CD4-positive, alpha-beta T cell treated with Interferon alpha-2 for 1 hour (primary cell): ENCODE data around the gene PLXNA2.

ENCODE experiments used
- DNase-seq, 2 donors: peaks; one replicate each; pipeline ENCODE4 v3.0.0-alpha.2; 2020 to 2022

The PLXNA2 gene

DNA sequence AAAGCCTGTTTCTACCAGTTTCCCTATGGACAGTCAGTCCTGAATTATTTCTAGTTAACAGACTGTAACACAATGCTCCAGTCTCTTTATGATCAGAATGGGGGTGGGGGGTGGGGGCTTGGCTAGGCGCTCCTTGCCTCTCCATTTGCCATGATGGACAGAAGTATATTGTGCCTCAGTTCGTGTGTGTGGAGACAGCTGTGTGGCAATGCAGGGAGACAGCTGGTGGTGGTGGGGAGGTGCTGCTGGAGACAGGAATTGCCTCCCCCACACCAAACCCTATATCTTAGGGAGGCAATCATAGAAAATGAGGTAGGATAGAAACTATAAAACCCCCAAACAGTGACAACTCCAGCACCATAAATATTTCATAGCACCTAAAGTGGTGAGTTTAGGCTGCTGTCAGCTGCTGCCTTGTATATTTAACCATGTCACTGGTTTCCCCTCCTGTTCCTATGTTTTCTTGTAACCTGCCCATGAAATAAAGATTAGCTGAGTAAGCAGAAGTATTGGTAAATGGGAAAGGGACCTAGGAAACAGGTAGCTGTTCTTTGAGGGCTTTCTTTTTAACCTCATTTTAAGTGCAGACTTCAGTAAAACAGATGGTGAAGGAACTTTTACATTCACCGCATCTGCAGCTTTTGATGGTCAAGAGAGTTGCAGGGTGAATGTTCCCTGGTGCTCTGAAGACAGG is 3.4 kb downstream of the PLXNA2 start:
- DNase-seq, result no peak

- no peak for DNase-seq
These were observed 4.5 kb downstream of the PLXNA2 start for GRCh38 chr1:208239473-208240381.

GRCh38 chr1:208238710-208239472 is 5.3 kb downstream of the PLXNA2 start:
- DNase-seq, result peak in 1 of 2 donors; percentile 33

- no peak for DNase-seq
These were observed 6.9 kb downstream of the PLXNA2 start for GRCh38 chr1:208237241-208237640.

- peak in 1 of 2 donors; percentile 10 for DNase-seq
These were observed 8.0 kb downstream of the PLXNA2 start for GRCh38 chr1:208235982-208236761.

- no peak for DNase-seq
These were observed 8.7 kb downstream of the PLXNA2 start for GRCh38 chr1:208235356-208235981.

DNA sequence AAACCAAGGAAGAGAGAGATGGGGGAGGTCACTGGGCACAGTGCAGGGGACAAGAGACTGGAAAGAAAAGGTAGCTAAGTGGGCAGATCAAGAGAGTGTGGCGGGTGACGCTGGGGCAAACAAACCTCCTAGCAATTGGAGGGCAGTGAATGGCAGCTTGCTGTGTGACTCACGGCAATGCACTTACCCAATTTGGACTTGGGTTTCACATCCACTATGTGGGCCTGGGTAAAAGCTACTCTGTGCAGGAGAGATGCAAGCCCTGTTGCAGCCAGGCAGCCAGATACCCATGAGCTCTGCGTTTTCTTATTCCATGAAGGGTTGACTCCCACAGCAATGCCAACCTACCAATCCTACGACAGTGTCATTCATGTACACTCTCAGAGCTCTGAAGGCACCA is 9.5 kb downstream of the PLXNA2 start:
- no peak for DNase-seq

GRCh38 chr1:208233978-208234377 is 10.2 kb downstream of the PLXNA2 start:
- no peak for DNase-seq

- DNase-seq, result no peak
These were observed 10.6 kb downstream of the PLXNA2 start for GRCh38 chr1:208233546-208233945.

- no peak for DNase-seq
These were observed 11.5 kb downstream of the PLXNA2 start for GRCh38 chr1:208232662-208233038.

DNA sequence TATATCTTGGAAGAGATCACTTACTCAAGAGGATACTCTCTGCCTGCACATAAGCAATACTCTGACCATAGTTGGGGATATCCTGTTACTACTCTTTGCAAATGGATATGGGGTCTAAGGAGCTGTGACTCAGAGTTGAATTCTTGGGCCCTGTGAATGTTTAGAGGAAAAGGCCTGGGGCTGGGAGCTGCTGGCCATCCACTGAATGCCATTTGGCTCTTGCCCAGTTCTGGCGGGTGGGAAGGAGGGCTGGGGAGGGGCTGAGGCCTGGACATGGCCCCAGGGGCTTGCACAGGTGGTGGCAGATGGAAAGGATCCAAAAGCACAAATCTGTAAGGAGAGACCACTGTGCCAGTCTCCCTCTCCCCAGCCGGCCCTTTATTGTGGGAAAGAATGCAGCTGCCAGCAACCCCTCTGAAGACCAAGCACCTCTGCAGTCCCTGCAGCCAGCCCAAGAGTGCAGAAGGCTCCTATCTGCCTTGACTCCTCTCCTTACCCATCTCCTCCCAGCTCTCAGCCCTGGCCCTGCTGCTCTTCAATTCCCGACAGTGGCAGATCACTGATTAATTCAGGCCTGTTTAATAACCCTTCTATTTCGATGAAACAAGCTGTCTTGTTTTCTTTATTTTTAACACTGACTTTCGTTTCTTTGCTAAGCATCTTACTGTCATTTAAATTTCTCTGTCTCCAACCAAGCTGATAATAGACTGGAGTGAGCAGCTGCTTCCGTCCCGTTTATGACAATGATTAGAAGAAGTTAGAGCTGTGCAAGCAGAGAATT is 12.1 kb downstream of the PLXNA2 start:
- DNase-seq, result no peak

GRCh38 chr1:208230668-208231529 is 13.3 kb downstream of the PLXNA2 start:
- DNase-seq, result no peak

DNA sequence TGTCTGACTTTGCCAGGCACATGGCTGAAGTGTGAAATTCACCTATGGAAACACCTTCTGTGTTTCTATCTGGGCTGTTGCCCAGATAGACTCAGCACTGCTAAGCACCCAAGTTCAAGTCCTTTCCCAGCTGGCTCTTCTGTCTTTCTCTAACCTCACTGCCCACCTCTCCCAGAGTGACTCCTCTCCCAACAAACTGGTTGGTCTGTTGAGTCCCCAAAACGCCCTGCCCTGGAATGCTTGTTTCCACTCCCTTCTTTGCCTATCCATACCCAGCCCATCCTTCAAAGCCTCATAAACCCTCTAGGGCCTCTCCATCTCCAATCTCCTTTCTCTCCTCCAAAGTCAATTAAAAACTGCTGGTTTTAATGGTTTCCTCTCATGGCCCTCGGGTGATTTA is 15.6 kb downstream of the PLXNA2 start:
- no peak for DNase-seq

GRCh38 chr1:208228026-208228425 is 16.2 kb downstream of the PLXNA2 start:
- no peak for DNase-seq

GRCh38 chr1:208227366-208227765 is 16.8 kb downstream of the PLXNA2 start:
- DNase-seq, result no peak

DNA sequence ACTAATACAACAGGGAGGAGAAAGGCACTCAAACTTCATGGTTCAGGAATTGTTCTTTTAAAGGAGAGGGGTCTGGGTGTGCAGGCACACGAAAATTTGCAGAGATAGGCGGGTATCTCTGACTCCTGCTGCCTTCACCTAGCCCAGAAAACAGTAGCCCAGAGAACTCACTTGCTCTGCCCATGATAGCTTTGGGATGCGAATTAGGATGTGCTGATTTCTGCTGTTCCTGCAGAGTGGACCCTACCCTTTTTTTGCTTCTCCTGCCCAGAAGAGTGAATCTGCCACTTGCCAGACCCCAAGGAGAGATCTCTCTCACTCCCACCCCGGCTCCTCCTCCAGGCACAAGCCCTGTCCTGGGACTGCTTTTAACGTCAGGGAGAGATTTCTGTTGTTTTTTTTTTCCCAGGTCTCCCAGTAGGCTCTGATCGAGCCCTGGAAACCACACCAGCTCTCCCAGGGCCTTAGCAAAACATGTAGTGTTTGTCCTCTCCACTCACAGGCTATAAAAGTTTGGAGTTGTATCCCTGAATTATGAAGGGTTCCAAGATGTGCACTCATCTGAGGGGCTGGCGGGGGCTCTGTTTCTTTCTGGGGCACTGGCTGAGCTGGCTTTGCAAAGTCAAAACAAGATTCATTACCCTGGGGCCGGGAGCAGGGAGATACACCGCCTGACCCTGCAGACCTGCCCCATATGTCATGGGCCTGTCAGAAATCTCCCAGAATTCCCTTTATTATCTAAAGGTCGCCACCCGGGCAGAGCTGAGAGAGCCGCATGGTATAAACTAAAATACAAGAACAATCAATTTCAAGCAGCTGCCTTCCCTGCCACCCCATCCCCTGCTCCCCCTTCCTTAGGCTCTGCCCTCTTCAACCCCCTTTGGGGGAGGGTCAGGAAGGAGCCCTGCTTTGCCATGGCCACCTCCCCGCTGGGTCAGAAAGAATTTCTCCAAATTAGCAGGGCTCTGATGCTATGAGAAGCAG is 17.9 kb downstream of the PLXNA2 start:
- no peak for DNase-seq

GRCh38 chr1:208224192-208224713 is 19.9 kb downstream of the PLXNA2 start:
- no peak for DNase-seq

DNA sequence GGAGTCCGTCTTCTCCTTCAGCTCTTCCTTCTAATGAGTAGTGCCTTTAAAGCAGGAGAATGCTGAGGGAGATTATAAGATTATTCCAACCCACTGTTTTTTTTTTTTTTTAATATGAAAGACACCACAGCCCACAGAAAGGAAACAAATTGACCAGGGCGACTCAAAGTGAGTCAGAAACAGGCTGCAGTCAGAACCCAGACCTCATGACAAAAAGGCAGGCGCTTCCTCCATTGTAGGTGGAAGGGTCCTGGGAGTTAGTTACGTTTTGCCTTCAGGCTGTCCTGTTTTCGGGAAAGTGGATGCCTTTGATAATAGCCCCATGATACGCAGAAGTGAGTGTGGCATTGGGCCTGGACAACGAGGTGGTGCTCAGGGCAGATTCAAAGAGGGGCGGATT is 21.0 kb downstream of the PLXNA2 start:
- no peak for DNase-seq
